ENCODE data around the gene PCNX2.

GRCh38 chr1:232978815-232979214 lies 316.7 kb downstream of the PCNX2 start:
- no peak for TF ChIP-seq ZNF140 (tag by site-specific recombination; IDR thresholded peaks at IDR 0.05)
- TF ChIP-seq ZNF214 (tag by site-specific recombination; IDR thresholded peaks at IDR 0.05; ENCODE audit: borderline replicate concordance): no peak
- no peak for TF ChIP-seq TSHZ1 (tag by site-specific recombination; IDR thresholded peaks at IDR 0.05; ENCODE audit: borderline replicate concordance)
- TF ChIP-seq TRIM28 (IDR thresholded peaks at IDR 0.05; ENCODE audit: borderline replicate concordance, low read length): no peak
- TF ChIP-seq CTCF (tag by site-specific recombination; IDR thresholded peaks at IDR 0.05): no peak
- no peak for TF ChIP-seq ZNF548 (tag by site-specific recombination; IDR thresholded peaks at IDR 0.05)
- TF ChIP-seq ZNF157 (tag by site-specific recombination; IDR thresholded peaks at IDR 0.05): no peak
- no peak for TF ChIP-seq ZNF843 (tag by site-specific recombination; IDR thresholded peaks at IDR 0.05)
- no peak for TF ChIP-seq ZNF580 (tag by site-specific recombination; IDR thresholded peaks at IDR 0.05)
- no peak for TF ChIP-seq IKZF3 (tag by site-specific recombination; IDR thresholded peaks at IDR 0.05)
- no peak for TF ChIP-seq YY1 (tag by site-specific recombination; IDR thresholded peaks at IDR 0.05)
- TF ChIP-seq ZNF394 (tag by site-specific recombination; IDR thresholded peaks at IDR 0.05; ENCODE audit: borderline replicate concordance): no peak
- TF ChIP-seq BCL11A (tag by site-specific recombination; IDR thresholded peaks at IDR 0.05; ENCODE audit: low read depth): no peak
